NCI-H128 (cell line): ENCODE data around the gene UBL4A.

Experiments used
- DNase-seq: peaks from one replicate; lab custom pipeline; 2025; ENCODE audit not compliant: unreplicated experiment; lab: John Stamatoyannopoulos, UW

UBL4A gene

DNA sequence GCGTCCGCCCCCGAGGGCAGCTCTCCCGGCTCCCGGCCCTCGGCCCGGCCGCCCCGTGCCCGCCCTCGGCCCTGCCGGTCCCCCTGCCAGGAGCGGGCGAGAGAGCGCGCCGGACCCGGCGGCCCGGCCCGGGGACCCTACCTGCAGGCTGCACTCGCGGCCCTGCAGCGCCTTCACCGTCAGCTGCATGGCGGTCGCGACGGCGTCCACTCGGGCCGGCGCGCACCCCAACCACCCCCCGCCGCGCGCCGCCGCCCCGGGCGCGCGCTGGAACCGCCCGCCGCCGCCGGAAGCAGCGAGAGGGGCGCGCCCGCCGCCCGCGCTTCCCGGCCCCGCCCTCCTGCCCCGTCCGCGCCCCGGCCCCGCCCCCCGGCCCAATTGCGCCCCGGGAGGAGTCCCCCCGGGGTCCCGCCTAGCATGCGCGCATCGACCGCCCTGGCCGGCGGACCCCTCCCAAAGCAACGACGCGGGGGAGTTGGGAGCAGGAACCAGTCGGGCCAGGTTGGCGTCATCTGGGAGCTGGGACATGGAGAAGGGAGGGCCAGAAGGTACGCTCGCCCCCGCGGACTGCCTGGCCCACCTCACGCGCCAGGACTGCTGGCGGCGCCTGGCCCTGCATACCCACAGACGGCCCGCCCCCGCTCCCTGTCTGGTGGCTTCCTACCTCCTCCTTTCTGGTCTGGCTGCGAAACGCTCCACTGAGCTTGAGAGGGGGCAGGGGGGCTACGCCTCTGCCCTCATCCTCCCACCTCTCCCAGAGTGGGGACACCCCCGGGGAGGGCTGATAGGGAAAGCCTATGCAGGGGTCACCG lies at the start of gene UBL4A:
Gene UBL4A (minus strand): TSS at position 220 of the 812 bp plus-strand sequence. CDS start 31 bp downstream, at position 189.
- no peak for DNase-seq

GRCh38 chrX:154535892-154536291 lies 49.5 kb upstream of the UBL4A start:
- DNase-seq = no peak

DNA sequence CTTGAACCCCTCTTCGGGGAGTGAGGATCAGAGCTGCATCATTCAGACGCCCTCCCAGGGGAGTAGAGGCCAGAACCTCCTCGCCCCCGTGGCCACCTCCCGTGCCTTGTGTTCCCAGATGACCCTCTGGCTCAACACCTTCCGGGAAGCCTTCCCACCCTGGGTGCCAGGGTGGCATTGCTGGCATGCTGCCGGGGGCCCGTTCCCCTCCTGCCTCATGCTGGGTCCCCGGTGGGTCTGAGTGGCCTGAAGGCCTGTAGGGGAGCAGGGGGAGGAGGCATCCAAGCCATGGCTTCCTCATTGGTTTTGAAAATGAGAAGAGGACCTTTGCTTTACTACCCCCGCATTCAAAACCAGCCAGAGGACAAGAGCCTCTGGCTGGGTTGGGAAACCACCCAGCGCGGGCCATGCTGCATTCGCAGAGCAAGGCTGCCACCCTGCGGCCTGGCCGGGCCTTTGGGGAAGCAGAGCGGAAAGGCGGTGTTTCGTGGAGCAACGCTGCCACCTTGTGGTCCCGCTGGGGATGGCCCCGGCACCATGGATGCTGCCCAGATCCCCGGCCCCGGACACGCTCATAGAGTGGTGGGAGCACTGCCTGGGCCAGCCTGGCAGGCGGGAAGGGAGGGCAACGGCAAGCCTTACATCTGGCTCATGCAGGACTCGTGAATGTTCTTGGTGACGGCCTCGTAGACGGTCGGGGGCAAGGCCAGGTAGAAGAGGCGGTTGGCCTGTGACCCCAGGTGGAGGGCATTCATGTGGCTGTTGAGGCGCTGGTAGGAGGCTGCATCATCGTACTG lies 48.3 kb upstream of the UBL4A start:
- peak; percentile 70 for DNase-seq

DNA sequence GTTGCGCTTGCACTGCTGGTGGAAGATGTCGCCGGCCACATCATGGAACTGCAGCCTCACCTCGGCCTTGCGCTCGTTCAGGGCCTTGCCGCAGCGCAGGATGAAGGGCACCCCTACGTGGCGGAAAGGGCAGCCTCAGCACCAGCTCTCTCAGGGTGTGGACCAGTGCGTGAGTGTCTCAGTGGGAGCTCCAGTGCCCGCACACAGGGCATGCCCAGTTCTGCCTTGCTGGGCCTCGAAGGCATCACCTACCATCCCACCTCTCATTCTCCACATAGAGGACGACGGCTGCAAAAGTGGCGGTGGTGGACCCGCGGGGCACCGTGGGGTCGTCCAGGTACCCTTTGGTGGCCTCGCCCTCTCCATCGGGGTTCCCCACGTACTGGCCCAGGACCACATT lies 46.3 kb upstream of the UBL4A start:
- DNase-seq = no peak

GRCh38 chrX:154531626-154532025 lies 45.2 kb upstream of the UBL4A start:
- no peak for DNase-seq

DNA sequence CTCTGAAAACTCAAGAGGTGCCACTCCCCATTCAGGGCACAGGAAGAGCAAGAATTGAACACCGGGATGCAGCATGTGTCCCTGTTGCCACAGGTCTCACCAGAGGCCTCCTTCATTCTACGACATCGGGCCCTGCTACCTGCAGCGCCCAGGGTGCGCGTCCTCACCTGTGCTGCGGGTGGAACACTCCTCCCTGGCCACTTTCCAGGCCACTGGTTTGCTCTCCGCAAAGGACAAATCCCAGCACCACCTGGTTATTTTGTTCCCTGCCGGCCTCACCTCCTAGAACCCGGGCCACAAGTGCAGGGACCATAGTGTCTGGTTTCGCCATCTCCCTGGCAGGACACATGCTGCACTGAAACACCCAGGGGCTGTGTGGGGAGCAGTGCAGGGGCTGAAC lies 43.9 kb upstream of the UBL4A start:
- DNase-seq = no peak

DNA sequence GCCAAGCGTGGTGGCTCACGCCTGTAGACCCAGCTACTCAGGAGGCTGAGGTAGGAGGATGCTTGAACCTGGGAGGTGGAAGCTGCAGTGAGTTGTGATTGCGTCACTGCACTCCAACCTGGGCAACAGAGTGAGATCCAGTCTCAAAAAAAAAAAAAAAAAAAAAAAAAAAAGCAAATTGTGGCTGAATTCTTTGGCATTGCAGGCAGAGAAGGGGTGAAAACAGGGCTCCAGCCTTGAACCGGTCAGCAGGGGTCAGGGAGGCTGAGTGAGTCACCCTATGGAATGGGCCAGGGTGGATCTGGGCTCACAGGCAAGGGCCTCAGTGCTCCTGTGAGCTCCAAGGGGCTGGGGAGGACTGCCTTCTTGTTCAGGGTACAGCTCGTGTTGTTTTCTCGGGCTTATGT lies 42.8 kb upstream of the UBL4A start:
- DNase-seq = no peak

- DNase-seq = peak; percentile 29
These were observed 40.7 kb upstream of the UBL4A start for GRCh38 chrX:154526901-154527675.

- DNase-seq = no peak
These were observed 39.4 kb upstream of the UBL4A start for GRCh38 chrX:154525606-154526490.

- DNase-seq = no peak
These were observed 33.0 kb upstream of the UBL4A start for GRCh38 chrX:154519389-154519788.

GRCh38 chrX:154517101-154517781 lies 30.8 kb upstream of the UBL4A start:
- no peak for DNase-seq

- no peak for DNase-seq
These were observed 30.3 kb upstream of the UBL4A start for GRCh38 chrX:154516656-154517100.

DNA sequence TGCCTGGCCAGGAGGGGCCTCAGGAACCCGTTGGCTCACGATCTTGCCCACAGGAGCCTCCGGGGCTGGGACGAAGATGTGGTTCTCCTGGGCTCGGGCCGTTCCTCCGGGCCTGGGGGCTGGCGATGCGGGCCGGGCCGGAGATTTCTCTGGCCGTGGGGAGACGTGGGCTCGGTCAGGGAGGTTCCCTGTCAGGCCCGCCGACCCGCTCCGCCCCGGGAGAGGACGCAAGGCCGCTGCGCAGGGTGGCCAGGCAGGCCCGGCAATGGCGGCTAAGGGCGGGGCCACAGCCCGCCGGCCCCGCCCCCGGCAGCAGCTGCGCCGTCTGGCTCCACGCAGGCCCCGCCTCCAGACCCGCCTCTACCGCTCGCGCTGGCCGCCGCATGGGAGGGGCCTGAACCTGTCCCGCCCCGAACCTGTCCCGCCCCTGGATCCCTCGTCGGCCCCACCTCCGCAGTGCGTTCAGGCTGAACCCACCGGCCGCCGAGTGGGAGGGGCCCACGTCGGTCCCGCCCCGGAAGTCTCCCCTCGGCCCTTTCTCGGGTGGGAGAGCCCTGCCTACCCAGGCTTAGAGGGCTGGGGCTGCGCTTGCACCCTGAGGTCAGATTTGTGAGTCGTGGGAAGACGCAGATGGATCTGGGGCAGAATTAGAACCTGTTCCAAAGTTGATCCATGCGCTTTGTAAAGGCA lies 29.7 kb upstream of the UBL4A start, which contains the start of gene FAM3A:
Gene FAM3A (minus strand): TSS at position 267 of the 690 bp plus-strand sequence. CDS start 460 bp downstream, outside the sequence.
- DNase-seq = peak; percentile 85

- DNase-seq = no peak
These were observed 28.9 kb upstream of the UBL4A start for GRCh38 chrX:154515090-154515965.

DNA sequence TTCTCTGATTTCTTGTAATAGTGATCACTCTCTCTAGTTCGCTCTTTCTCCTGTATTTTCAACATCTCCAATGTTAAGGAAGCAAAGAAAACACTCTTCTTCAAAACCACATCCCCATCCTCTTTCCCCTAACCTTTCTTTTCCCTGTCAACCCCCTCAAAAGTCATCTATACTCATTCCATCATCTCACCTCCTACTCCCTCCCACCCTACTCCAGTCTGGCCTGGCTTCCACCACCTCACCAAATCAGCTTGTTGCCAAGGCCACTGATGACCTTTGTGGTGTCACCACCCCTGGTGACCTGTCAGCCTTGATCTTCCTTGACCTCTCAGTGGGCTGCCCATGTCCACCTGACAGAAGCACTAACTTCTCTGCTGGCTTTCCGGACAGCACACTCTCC lies 27.3 kb upstream of the UBL4A start:
- DNase-seq = no peak

DNA sequence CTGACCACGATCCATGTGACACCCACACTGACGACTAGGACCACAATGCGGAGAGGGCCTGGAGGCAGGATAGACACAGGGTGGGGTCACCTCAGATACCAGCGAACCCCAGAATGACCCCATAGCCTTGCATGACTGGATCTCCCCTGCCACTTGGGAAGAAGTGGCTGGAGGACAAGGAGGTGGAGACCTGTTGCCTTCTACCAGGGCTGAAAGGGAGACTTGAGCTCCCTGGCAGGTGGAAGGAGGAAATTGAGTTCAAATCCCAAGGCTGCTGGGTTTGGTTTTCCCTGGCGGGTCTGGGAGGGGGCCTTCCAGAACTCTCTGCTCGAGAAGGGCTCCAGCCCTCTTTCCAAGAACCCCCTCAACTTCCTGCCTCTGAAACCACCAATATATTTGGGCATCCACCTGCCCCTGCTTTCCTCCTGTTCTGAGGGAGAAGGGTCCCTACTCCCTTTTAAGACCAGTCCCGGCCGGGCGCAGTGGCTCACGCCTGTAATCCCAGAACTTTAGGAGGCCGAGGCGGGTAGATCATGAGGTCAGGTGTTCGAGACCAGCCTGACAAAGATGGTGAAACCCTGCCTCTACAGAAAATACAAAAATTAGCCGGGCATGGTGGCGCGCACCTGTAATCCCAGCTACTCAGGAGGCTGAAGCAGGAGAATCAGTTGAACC lies 26.6 kb upstream of the UBL4A start:
- no peak for DNase-seq

DNA sequence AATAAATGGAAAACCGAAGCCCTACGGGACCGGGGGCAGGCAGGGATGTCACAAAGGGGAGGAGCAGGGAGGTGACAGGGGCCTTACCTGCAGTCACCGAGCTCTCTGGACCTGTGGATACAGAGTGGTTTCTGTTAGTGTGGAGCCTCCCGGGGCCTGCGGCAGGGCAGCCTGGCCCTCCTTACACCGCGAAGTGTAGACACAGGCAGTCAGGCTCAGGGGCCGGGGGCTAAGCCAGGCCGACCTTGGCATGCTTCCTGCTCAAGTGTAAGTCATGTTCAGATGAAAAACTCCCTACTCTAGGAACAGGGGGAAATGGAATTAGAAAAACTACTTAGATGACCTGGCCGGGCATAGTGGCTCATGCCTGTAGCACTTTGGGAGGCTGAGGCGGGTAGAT lies 25.3 kb upstream of the UBL4A start:
- no peak for DNase-seq

DNA sequence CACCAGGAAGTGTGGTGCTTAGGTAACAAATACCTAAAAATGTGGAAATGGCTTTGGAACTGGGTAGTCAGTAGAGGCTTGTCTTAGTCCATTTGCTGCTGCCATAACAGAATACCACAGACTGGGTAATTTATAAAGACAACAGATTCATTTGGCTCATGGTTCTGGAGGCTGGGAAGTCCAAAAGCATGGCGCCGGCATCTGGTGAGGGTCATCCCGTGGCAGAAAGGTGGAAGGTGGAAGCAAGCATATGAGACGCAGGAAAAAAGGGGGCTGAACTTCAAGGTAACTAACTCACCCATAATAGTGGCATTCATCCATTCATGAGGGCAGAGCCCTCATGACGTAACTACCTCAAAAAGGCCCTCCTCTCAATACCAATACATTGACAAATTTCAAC lies 23.0 kb upstream of the UBL4A start:
- DNase-seq = no peak
